ENCODE measurements around the gene CDCP1.

The CDCP1 gene

DNA sequence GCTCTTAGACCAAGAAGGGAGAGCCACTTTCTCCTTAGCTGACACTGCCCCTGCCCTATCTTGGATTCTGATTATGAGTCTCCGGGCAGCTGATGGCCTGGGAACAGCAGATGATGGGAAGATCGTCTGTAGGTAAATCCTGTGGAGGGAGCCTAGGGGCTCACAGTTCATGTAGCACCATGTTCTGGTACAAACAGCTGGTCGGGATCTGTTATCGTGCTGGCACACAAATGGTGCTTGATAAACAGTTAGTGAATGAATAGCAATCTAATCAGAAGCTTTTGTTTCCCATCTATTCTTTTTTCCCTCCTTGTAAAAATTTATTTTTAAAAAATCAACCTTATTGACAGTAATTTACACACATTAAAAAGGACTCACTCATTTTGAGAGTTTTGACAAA lies 26.8 kb downstream of the CDCP1 start:
- Histone ChIP-seq H3K9ac (ENCODE audit: insufficient read length) (no peak overlapping the region), H3K9me3 (ENCODE audit: low read depth, low read length) (no peaks in the 10 kb centered on the region), H3K36me3 (ENCODE audit: insufficient read depth, low read length) (no peaks in the 10 kb centered on the region), H3K27ac (no peak overlapping the region), H3K4me3 (no peak overlapping the region)
- TF ChIP-seq FOXP2 (optimal IDR thresholded peaks at IDR 0.05; ENCODE audit: control extremely low read depth, extremely low read length, insufficient read depth) (no peak), EZH2 (IDR thresholded peaks at IDR 0.05) (no peak), POLR2AphosphoS5 (IDR thresholded peaks at IDR 0.05; ENCODE audit: borderline replicate concordance, low read depth, low read length) (no peak)
- DNase-seq (ENCODE audit: low read depth, low spot score) = no peak

DNA sequence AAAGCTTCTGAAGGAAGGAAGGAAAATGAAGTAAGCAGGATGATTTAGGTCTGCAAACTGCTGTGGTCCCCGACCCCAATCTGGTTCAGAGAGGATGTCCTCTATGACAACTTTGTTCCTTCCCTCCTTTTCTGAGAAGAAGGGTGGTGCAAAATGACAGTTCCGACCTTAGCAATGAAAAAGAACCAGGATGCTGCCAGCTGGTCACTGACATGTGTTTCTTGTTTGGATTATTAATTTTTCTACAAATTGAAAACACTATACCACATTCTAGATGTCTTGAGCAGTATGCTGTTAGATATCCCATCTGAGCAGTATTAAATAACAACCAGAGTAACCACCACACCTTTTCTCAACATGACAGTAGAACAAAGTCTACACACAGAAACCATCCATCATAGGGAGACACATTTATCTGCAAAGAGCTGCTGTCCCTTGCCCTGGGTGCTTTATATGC lies 27.5 kb downstream of the CDCP1 start:
- Histone ChIP-seq H3K36me3 (ENCODE audit: insufficient read depth, low read length) (no peaks in the 10 kb centered on the region), H3K27ac (no peak overlapping the region), H3K9me3 (ENCODE audit: low read depth, low read length) (no peaks in the 10 kb centered on the region), H3K4me3 (no peak overlapping the region), H3K9ac (ENCODE audit: insufficient read length) (no peak overlapping the region)
- DNase-seq (ENCODE audit: low read depth, low spot score) = no peak
- no peak for TF ChIP-seq POLR2AphosphoS5 (IDR thresholded peaks at IDR 0.05; ENCODE audit: borderline replicate concordance, low read depth, low read length)
- TF ChIP-seq EZH2 (IDR thresholded peaks at IDR 0.05) = no peak
- TF ChIP-seq FOXP2 (optimal IDR thresholded peaks at IDR 0.05; ENCODE audit: control extremely low read depth, extremely low read length, insufficient read depth) = no peak

DNA sequence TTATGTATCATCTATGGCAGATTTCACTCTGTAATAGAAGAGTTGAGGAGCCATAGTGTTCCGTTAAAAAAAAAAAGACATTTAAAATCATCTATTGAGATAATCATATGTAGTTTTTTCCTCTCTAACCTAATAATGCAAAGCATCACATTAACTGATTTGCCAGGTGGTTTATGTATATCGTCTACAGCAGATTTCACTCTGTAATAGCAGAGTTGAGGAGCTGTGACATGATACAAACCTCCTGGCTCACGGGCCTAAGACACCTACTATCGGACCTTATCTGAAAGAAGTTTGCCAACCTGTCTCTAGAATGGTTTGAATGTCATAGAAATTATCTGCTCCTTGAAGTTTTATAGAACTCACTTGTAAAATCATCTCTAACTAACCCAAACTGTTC lies 29.8 kb downstream of the CDCP1 start:
- no peaks in the 10 kb centered on the region for H3K9me3 ChIP-seq (ENCODE audit: low read depth, low read length)
- H3K9ac ChIP-seq (ENCODE audit: insufficient read length) = no peak overlapping the region
- H3K36me3 ChIP-seq (ENCODE audit: insufficient read depth, low read length) = no peaks in the 10 kb centered on the region
- TF ChIP-seq FOXP2 (optimal IDR thresholded peaks at IDR 0.05; ENCODE audit: control extremely low read depth, extremely low read length, insufficient read depth) (no peak), EZH2 (IDR thresholded peaks at IDR 0.05) (no peak), POLR2AphosphoS5 (IDR thresholded peaks at IDR 0.05; ENCODE audit: borderline replicate concordance, low read depth, low read length) (no peak)
- H3K4me3 ChIP-seq = no peak overlapping the region
- H3K27ac ChIP-seq = no peak overlapping the region
- DNase-seq (ENCODE audit: low read depth, low spot score) = no peak

DNA sequence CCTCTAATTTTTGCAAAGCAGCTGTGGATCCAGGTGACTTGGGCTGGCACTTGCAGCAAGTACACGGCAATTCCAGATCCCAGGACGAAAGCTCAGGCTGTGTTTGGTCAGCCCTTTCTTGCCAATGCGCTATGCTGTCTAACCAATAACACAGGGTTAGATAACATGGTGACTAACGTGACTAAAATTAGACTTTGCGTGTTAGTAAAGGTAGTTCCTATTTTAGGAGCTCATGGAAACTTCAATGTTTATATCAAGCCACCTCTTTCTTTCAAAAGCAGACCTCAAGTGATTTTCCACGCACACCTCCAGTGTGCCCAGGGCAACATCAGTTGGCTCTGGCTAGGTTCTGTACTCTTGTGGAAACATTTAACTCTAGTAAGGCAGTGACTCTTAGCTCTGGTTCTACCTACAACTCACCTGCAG lies 32.5 kb downstream of the CDCP1 start:
- no peak for DNase-seq (ENCODE audit: low read depth, low spot score)
- Histone ChIP-seq H3K36me3 (ENCODE audit: insufficient read depth, low read length) (no peaks in the 10 kb centered on the region), H3K9me3 (ENCODE audit: low read depth, low read length) (no peaks in the 10 kb centered on the region), H3K4me3 (no peak overlapping the region), H3K9ac (ENCODE audit: insufficient read length) (no peak overlapping the region), H3K27ac (no peak overlapping the region)
- no peak for TF ChIP-seq POLR2AphosphoS5 (IDR thresholded peaks at IDR 0.05; ENCODE audit: borderline replicate concordance, low read depth, low read length)
- TF ChIP-seq FOXP2 (optimal IDR thresholded peaks at IDR 0.05; ENCODE audit: control extremely low read depth, extremely low read length, insufficient read depth) = no peak
- TF ChIP-seq EZH2 (IDR thresholded peaks at IDR 0.05) = no peak

DNA sequence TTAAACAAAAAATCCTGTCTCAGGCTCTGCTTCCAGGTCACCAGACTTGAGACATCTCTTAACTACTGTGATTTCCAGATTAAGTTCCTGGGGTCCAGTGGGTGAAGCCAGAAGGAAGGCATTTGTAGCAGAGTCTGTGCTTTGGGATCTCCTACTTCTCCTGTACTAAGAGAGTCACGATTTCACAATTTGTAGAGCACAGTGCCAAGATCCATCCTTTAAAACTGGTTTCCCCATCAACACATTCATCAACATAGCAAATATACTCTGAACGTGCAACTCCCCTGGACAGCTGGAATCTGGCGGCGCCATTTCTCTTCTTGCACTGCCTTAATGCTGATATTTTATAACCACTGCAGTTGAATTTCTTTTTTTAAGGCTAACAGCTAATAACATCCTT lies 33.2 kb downstream of the CDCP1 start:
- no peak overlapping the region for H3K9ac ChIP-seq (ENCODE audit: insufficient read length)
- TF ChIP-seq FOXP2 (optimal IDR thresholded peaks at IDR 0.05; ENCODE audit: control extremely low read depth, extremely low read length, insufficient read depth) (no peak), POLR2AphosphoS5 (IDR thresholded peaks at IDR 0.05; ENCODE audit: borderline replicate concordance, low read depth, low read length) (no peak), EZH2 (IDR thresholded peaks at IDR 0.05) (no peak)
- H3K27ac ChIP-seq = no peak overlapping the region
- no peak for DNase-seq (ENCODE audit: low read depth, low spot score)
- H3K9me3 ChIP-seq (ENCODE audit: low read depth, low read length) = no peaks in the 10 kb centered on the region
- H3K36me3 ChIP-seq (ENCODE audit: insufficient read depth, low read length) = no peaks in the 10 kb centered on the region
- H3K4me3 ChIP-seq = no peak overlapping the region

DNA sequence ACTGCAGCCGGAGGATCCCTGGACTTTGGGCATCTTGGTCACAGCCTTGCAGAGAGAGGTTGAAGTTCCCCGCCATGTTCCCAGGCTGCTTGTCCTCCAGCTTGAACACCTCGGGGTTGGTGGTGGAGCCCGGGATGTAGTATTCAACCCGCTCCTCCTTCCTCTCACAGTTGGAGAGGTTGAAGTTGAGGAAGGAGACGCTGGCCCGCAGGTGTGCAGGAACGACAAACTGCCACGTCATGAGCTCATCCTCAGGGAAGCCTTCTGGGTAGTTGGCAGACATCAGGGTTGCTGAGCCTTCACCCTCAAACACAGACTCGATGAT lies 35.7 kb downstream of the CDCP1 start:
- Histone ChIP-seq H3K27ac (no peak overlapping the region), H3K36me3 (ENCODE audit: insufficient read depth, low read length) (no peaks in the 10 kb centered on the region), H3K9me3 (ENCODE audit: low read depth, low read length) (no peaks in the 10 kb centered on the region), H3K4me3 (no peak overlapping the region), H3K9ac (ENCODE audit: insufficient read length) (no peak overlapping the region)
- TF ChIP-seq EZH2 (IDR thresholded peaks at IDR 0.05) (no peak), FOXP2 (optimal IDR thresholded peaks at IDR 0.05; ENCODE audit: control extremely low read depth, extremely low read length, insufficient read depth) (no peak), POLR2AphosphoS5 (IDR thresholded peaks at IDR 0.05; ENCODE audit: borderline replicate concordance, low read depth, low read length) (no peak)
- DNase-seq (ENCODE audit: low read depth, low spot score) = no peak

DNA sequence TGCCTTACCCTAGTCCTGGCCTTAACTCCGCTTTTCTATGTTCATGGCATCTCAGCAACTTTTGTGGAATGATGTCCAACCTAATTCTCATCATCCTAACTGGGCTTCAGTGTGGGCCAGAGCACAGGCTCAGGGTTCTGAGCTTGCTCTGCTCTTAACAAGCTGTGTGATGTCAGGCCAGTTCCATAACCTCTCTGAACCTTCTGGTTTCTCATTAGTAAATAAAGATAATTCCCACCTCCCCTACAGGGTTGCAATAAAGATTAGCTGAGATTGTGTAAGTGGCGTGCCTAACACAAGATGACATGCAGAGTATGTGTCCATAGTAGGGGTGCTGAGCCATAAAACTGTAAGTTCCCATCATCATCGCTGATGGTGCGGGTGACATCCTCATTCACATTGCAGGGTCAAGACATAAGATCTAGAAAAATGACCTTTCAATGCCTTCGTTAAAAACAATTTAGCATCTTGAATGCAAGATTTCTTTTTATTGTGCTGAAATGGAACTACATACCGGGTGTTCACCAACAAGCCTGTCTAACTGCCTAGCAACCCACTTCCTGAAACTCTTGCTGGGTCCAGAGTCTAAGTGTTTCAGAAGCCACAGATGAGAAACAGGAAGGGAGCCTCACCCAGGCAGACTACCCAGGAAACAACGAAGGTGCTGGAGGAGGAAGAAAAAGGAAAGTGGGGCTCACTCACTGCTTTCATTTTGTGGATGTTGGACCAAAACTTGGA lies 36.2 kb downstream of the CDCP1 start:
- Histone ChIP-seq H3K9ac (ENCODE audit: insufficient read length) (no peak overlapping the region), H3K9me3 (ENCODE audit: low read depth, low read length) (no peaks in the 10 kb centered on the region), H3K36me3 (ENCODE audit: insufficient read depth, low read length) (no peaks in the 10 kb centered on the region), H3K4me3 (no peak overlapping the region), H3K27ac (no peak overlapping the region)
- no peak for TF ChIP-seq FOXP2 (optimal IDR thresholded peaks at IDR 0.05; ENCODE audit: control extremely low read depth, extremely low read length, insufficient read depth)
- no peak for TF ChIP-seq EZH2 (IDR thresholded peaks at IDR 0.05)
- no peak for TF ChIP-seq POLR2AphosphoS5 (IDR thresholded peaks at IDR 0.05; ENCODE audit: borderline replicate concordance, low read depth, low read length)
- DNase-seq (ENCODE audit: low read depth, low spot score) = no peak

DNA sequence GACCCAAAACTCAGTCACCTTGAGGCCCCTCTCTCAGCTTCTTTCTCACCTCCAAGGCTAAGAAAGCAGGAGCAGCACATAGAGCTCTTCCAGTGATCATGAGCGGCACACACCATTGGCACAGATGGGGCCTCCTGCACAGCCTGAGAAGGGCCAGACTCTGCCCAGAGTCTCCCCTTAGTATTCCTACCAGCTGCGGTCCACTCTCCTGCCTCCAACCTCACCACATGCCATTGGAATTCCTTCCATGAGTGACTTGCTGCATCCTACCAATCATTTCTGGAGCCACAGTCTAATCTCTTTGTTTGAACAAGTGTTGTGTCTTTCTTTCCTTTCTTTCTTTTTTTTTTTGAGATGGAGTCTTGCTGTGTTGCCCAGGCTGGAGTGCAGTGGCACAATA lies 39.3 kb downstream of the CDCP1 start:
- TF ChIP-seq EZH2 (IDR thresholded peaks at IDR 0.05) (no peak), FOXP2 (optimal IDR thresholded peaks at IDR 0.05; ENCODE audit: control extremely low read depth, extremely low read length, insufficient read depth) (no peak), POLR2AphosphoS5 (IDR thresholded peaks at IDR 0.05; ENCODE audit: borderline replicate concordance, low read depth, low read length) (no peak)
- Histone ChIP-seq H3K36me3 (ENCODE audit: insufficient read depth, low read length) (no peaks in the 10 kb centered on the region), H3K9ac (ENCODE audit: insufficient read length) (no peak overlapping the region), H3K27ac (no peak overlapping the region), H3K4me3 (no peak overlapping the region), H3K9me3 (ENCODE audit: low read depth, low read length) (no peaks in the 10 kb centered on the region)
- DNase-seq (ENCODE audit: low read depth, low spot score) = no peak
